HS-27A (cell line): Measurements from ENCODE around the gene ZNF578.
"Not testable (repeated sequence)": the region's sequence is repeated elsewhere in the genome, so short reads cannot be mapped to it uniquely, and the experiment has no call there.

ENCODE experiments used
- DNase-seq: peaks from one replicate; pipeline ENCODE4 v3.0.0-alpha.2; 2012; ENCODE audit warnings: low read depth, missing footprints

ZNF578 gene

DNA sequence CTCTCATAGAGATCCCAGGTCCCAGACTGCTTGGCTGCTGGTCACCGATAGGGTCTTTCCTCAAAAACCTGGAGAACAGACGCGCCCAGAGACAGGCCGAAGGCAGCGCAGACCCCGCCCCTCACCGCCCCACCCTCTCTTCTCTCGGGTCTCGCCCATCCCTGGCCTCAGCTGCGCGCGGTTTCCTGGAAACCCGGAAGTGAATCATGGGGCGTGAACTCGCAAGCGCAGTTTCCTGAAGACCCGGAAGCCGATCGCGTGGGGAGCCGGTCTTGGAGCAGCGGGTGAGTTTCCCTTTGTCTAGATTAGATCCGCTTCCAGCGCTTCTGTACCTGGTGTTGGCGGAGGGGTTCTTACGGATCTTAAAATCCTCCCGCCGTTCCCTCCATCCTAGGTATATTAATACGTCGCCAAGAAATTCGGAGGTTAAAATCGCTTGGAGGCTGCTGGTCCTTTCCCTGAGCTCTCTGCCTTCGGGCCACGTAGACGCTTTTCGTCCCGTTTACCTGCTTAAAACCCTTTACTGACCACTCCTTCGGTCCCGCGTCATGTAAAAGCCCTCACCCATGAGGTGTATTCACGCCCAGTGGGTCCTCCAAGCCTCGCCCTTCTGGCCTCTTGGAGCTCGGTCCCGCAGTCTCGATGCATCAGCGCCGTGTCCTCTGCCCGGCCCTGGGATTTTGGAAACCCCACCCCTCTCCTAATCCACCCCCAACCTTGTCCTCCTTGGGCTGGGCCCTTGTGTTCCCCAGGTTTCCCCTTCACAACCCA lies at the start of gene ZNF578:
Gene ZNF578 (plus strand): TSS at position 230 of the 771 bp plus-strand sequence. CDS start 48,293 bp downstream, outside the sequence.
- DNase-seq: no peak

DNA sequence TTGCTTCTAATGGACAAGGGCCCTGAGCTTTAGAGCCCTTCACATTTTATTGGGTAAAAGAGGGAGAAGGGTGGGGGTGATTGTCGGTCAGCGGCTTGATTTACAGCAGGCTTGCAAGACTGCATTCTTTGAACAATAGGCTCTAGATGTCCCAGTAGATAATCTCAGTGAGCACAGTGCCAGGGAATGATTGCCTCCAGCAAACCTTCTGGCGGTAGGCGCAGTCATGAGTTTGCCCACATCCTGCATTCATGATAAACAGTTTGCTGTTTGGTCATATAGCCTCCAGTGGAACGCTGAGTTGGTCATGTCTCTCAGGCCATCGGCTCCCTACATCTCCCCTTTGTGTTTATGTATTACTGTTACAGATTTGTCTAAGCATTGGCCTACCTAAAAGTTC lies 43.1 kb upstream of the ZNF578 start:
- DNase-seq: no peak

DNA sequence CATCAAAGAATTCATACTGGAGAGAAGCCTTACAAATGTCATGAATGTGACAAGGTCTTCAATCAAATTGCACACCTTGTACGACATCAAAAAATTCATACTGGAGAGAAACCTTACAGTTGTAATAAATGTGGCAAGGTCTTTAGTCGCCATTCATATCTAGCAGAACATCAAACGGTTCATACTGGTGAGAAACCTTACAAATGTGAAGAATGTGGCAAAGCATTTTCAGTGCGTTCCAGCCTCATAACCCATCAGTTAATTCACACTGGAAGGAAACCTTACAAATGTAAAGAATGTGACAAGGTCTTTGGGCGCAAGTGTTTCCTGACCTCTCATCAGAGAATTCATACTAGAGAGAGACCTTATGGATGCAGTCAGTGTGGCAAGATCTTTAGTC lies 37.6 kb upstream of the ZNF578 start:
- no peak for DNase-seq

DNA sequence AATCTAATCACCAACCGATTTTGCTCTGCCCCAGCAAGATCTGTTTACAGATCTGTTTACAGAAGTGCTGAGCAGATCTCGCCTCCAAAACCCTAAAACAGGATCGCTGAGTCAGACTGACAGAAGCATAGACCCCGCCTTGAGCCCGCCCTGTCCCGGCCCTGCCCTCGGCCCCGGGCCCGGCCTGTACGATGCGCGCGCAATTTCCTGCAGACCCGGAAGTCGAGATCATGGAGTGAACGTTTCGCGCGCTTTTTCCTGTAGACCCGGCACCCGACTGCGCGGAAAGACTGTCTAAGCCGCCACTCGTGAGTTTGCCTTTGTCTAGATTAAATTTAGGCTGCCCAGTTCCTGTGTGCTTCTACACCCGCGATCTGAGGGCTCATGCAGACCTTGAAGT lies 24.4 kb upstream of the ZNF578 start, which contains the start of gene ZNF534:
Gene ZNF534 (plus strand): TSS at position 212 of the 400 bp plus-strand sequence. CDS start 2,327 bp downstream, outside the sequence.
- DNase-seq: no peak

DNA sequence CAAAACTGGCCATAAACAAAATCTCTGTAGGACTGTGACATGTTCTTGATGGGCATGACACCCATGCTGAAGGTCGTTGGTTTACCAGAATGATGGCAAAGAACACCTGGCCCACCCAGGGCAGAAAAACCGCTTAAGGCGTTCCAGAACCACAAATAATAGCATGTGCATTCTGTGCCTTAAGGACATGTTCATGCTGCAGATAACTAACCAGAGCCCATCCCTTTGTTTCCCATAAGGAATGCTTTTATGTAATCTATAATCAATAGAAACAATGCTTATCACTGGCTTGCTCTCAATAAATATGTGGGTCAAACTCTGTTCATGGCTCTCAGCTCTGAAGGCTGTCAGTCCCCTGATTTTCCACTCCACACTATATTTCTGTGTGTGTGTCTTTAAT lies 11.2 kb upstream of the ZNF578 start:
- DNase-seq: no peak

GRCh38 chr19:52444506-52444905 lies 8.8 kb upstream of the ZNF578 start:
- DNase-seq: no peak

DNA sequence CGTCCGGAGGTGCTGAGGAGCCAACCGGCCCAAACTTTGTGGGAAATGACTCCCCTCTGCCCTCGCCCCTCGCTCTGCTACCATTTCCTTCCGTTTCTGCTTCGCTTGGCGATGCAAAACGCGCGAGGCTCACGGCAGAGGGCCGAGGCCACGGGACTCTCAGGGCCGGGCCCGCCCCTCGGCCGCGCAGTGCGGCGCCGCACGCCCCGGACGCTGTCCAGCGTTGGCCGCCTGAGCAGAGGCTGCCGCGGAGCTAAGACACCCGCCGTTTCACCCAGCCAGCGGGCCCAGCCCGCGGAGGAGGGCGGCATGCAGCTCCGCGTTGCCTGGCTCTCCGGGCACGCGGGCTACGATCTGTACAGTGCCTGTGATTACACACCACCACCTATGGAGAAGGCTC lies 2.1 kb upstream of the ZNF578 start:
- no peak for DNase-seq

DNA sequence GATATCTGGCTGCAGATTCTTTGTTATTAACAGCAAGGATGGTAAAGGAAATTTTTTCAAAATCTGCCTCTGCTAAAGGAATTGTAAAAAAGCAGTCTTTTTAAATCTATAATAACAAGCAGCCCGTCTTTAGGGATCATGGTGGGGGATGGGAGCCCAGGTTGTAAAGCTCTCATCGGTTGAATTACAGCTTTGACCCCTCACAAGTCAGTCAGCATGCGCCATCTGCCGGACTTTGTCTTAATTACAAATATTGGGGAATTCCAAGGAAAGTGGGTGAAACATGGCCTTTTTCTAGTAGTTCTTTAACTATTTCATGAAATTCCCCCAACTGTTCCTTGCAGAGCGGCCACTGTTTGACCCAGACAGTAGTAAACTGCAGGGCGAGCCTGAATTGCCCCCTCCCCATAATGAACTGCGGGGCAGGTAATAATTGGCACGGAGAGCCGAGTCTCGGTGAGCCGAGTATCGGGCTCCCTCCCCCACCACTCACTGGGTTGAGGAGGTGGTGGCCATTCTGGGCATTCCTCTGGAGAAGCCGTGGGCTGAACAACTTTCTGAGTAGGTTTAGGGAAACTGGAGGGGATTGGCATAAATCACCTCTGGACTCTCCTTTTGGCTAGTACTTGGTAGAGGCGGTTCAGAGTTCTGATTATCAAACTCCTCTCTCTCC lies 11.6 kb downstream of the ZNF578 start:
- DNase-seq: no peak

GRCh38 chr19:52473655-52474350 lies 20.4 kb downstream of the ZNF578 start:
- DNase-seq: no peak

DNA sequence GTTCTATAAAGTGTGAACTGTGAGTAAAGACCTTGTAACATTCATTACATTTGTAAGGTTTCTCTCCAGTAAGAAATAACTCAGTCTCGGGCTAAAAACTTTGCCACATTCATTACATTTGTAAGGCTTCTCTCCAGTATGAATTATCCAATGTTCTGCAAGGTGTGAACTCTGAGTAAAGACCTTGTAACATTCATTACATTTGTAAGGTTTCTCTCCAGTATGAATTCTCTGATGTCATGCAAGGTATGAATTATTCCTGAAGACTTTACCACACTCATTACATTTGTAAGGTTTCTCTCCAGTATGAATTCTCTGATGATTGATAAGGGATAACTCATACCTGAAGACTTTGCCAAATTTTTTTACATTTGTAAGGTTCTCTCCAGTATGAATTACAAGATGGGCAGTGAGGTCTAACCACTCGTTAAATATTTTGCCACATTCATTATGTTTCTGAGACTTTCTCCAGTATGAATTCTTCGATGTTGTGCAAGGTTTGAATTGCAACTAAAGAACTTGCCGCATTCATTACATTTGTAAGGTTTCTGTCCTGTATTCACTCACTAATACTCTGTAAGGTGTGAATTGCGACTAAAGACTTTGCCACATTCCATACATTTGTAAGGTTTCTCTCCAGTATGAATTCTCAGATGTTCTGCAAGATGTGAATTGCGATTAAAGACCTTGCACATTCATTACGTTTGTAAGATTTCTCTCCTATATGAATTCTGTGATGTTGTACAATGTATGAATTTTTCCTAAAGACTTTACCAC lies 21.2 kb downstream of the ZNF578 start:
- DNase-seq: no peak

DNA sequence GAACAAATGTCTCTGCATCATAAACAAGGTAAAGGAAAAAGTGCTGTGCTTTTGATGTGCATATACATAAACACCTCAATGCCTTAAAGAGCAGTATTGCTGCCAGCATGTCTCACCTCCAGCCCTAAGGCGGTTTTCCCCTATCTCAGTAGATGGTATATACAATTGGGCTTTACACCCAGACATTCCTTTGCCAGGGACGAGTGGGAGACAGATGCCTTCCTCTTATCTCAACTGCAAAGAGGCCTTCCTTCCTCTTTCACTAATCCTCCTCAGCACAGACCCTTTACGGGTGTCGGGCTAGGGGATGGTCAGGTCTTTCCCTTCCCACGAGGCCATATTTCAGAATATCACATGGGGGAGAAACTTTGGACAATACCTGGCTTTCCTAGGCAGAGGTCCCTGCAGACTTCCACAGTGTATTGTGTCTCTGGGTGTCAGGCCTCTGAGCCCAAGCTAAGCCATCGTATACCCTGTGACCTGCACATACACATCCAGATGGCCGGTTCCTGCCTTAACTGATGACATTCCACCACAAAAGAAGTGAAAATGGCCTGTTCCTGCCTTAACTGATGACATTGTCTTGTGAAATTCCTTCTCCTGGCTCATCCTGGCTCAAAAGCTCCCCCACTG lies 30.9 kb downstream of the ZNF578 start:
- not testable (repeated sequence) for DNase-seq

DNA sequence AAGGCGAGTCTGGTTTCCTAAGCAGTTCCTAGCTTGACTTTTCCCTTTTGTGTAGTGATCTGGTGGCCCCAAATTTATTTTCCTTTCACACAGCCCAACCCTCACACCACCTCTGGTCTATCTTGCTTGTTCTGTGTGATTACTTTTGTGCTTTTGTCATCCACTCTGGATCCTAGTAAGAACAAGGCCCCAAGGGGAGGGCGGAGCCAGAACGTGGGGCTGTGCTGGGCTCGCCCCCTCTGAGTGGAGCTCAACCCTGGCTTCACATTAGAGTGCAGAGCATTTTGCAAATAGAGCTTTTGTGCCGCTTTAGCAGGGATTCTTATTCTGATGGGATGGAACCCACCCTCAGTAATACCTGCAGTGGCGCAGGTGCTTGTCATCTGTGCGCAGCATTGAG lies 31.7 kb downstream of the ZNF578 start:
- not testable (repeated sequence) for DNase-seq

DNA sequence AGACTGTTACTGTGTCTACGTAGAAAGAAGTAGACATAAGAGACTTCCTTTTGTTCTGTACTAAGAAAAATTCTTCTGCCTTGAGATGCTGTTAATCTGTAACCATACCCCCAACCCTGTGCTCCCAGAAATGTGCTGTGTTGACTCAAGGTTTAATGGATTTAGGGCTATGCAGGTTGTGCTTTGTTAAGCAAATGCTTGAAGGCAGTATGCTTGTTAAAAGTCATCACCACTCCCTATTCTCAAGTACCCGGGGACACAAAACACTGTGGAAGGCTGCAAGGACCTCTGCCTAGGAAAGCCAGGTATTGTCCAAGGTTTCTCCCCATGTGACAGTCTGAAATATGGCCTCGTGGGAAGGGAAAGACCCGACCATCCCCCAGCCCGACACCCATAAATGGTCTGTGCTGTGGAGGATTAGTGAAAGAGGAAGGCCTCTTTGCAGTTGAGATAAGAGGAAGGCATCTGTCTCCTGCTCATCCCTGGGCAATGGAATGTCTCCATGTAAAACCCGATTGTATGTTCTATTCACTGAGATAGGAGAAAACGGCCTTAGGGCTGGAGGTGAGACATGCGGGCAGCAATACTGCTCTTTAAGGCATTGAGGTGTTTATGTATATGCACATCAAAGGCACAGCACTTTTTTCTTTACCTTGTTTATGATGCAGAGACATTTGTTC lies 32.3 kb downstream of the ZNF578 start:
- not testable (repeated sequence) for DNase-seq

DNA sequence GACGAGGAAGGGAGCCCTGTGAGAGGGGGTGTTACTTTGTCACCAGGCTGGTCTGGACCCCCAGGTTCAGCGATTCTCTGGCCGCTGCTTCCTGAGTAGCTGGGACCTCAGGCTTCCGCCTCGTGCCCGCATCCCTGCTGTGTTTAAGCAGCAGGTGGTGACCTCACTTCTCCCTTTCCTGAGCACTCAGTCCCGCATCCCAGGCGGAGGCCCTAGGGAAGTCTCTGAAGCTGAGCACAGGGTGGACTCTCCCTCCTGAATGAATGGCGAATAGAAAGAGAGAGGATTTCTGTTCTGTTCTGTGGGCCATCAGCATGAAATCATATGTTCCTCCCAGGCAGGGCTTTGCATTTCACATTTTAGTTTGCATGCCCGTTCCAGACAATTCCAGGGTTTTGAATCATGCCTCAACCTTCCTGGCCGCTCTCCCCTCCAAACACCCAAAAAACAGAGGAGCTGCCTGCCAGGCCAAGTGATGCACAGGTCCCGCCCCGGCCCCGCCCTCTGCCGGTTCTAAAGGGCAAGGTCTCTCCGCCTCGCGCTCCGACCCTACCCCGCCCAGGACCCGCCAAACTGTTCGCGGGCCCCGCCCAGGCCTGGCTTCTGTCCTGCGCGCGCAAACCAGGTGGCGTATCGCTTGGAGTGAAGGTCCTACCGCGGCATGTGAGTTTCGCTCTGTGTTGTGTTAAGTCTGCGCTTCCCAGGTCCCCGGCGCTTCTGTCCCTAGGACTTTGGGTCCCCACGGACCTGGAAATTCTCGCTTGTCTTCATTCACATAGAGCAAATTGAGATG lies 39.0 kb downstream of the ZNF578 start:
- no peak for DNase-seq

- no peak for DNase-seq
Measured at GRCh38 chr19:52492994-52493470, 39.7 kb downstream of the ZNF578 start.

GRCh38 chr19:52494518-52494917 lies 41.2 kb downstream of the ZNF578 start:
- no peak for DNase-seq

DNA sequence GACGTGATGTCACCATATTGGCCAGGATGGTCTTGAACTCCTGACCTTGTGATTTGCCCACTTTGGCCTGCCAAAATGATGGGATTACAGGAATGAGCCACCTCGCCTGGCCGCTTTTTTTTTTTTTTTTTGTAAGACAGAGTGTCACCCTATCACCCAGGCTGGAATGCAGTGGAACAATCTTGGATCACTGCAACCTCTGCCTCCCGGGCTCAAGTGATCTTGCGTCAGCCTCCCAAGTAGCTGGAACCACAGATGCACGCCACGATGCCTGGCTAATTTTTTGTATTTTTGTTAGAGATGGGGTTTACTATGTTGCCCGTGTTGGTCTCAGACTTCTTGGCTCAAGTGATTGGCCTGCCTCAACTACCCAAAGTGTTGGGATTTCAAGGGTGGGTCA lies 45.2 kb downstream of the ZNF578 start:
- no peak for DNase-seq

- DNase-seq: not testable (repeated sequence)
Measured at GRCh38 chr19:52500474-52500873, 47.1 kb downstream of the ZNF578 start.

DNA sequence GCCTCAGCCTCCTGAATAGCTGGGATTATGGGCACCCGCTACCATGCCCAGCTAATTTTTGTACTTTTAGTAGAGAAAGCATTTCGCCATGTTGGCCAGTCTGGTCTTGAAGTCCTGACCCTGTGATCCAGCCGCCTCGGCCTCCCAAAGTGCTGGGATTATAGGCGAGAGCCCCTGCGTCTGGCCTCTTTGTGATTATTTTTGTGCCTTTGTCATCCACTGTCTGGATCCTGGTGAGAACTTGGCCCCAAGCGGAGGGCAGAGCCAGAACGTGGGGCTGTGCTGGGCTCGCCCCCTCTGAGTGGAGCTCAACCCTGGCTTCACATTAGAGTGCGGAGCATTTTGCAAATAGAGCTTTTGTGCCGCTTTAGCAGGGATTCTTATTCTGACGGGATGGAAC lies 47.6 kb downstream of the ZNF578 start:
- not testable (repeated sequence) for DNase-seq

DNA sequence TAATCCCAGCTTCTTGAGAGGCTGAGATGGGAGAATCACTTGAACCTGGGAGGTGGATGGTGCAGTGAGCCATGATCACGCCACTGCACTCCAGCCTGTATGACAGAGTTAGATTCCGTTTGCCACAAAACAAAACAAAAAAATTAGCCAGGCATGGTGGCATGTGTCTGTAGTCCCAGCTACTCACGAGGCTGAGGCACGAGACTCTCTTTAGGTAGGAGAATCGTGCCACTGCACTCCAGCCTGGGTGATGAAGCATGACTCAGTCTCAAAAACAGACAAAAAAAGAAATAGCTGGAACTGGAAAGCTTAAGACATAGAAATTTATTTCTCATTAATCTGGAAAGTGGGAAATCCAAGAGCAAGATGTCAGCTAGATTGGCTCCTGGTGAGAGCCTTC lies 53.9 kb downstream of the ZNF578 start:
- DNase-seq: no peak
